GM23338 (cell line): ENCODE data around the gene ARL14.

Source experiments
- CREB1 ChIP-seq: fragments of 250-450 bp; sonication (Bioruptor Pico); IDR thresholded peaks from 2 replicates; pipeline ENCODE4 v1.5.0; 2020; ENCODE audit warnings: low read depth, mild to moderate bottlenecking, moderate library complexity
- EZH2 ChIP-seq: fragments of 200-600 bp; sonication (generic); IDR thresholded peaks from one replicate; pipeline ENCODE4 v1.8.0; 2017; ENCODE audit warnings: antibody characterized with exemption, mild to moderate bottlenecking, low read depth; ENCODE audit not compliant: unreplicated experiment
- EZH2phosphoT487 ChIP-seq: fragments of 200-600 bp; sonication (generic); IDR thresholded peaks from one replicate; pipeline ENCODE4 v1.8.1; 2018; ENCODE audit warnings: antibody characterized with exemption; ENCODE audit not compliant: unreplicated experiment
- POLR2AphosphoS5 ChIP-seq: IDR thresholded peaks from 2 replicates; pipeline ENCODE4 v1.6.1; 2016; ENCODE audit warnings: antibody characterized with exemption, low read depth
- TF ChIP-seq, protein P1 (sequence below), 2 experiments: fragments of 200-600 bp in 1 of 2; sonication (generic) in 1 of 2; conservative IDR thresholded peaks; 2 replicates each; pipeline versions ENCODE4 v1.5.1 to v1.6.1; 2016 to 2017; ENCODE audit warnings: antibody characterized with exemption in 2 of 2, low read depth in 2 of 2, mild to moderate bottlenecking in 2 of 2, moderate library complexity in 1 of 2
- TF ChIP-seq, protein P2 (sequence below): IDR thresholded peaks from one replicate; pipeline ENCODE4 v1.6.1; 2018; ENCODE audit warnings: antibody characterized with exemption; ENCODE audit not compliant: unreplicated experiment
- TF ChIP-seq, protein P3 (sequence below): IDR thresholded peaks from 2 replicates; pipeline ENCODE4 v1.6.1; 2016; ENCODE audit warnings: antibody characterized with exemption
- TF ChIP-seq, protein P4 (sequence below): fragments of 250-450 bp; sonication (Bioruptor Pico); IDR thresholded peaks from 2 replicates; pipeline ENCODE4 v1.5.0; 2020; ENCODE audit warnings: mild to moderate bottlenecking, moderate library complexity

DNA sequence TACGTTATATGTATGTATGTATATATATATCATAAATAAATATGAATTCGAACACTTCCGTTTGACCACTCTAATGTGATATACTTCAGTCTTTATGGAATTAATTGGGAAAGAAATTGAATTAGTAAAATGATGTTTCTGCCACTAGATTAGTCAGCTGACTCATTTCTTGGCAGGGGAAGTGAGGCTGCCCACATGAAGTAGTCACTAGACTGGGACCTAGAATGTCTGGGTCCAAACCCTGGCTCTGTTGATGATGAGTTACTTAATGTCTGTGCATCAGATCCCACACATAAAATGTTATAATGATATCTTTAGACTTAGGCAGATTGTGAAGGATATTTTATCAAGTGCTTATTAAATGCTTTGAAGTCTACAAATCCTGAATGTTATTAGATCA, 27.4 kb upstream of the ARL14 start:
- TF ChIP-seq, protein P1, sequence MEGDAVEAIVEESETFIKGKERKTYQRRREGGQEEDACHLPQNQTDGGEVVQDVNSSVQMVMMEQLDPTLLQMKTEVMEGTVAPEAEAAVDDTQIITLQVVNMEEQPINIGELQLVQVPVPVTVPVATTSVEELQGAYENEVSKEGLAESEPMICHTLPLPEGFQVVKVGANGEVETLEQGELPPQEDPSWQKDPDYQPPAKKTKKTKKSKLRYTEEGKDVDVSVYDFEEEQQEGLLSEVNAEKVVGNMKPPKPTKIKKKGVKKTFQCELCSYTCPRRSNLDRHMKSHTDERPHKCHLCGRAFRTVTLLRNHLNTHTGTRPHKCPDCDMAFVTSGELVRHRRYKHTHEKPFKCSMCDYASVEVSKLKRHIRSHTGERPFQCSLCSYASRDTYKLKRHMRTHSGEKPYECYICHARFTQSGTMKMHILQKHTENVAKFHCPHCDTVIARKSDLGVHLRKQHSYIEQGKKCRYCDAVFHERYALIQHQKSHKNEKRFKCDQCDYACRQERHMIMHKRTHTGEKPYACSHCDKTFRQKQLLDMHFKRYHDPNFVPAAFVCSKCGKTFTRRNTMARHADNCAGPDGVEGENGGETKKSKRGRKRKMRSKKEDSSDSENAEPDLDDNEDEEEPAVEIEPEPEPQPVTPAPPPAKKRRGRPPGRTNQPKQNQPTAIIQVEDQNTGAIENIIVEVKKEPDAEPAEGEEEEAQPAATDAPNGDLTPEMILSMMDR (conservative IDR thresholded peaks at IDR 0.05; ENCODE audit: low read depth in 2 of 2): no peak
- TF ChIP-seq CREB1 (CRISPR knock-in tag) (no peak), POLR2AphosphoS5 (no peak), EZH2 (no peak), EZH2phosphoT487 (no peak)
- TF ChIP-seq, protein P2, sequence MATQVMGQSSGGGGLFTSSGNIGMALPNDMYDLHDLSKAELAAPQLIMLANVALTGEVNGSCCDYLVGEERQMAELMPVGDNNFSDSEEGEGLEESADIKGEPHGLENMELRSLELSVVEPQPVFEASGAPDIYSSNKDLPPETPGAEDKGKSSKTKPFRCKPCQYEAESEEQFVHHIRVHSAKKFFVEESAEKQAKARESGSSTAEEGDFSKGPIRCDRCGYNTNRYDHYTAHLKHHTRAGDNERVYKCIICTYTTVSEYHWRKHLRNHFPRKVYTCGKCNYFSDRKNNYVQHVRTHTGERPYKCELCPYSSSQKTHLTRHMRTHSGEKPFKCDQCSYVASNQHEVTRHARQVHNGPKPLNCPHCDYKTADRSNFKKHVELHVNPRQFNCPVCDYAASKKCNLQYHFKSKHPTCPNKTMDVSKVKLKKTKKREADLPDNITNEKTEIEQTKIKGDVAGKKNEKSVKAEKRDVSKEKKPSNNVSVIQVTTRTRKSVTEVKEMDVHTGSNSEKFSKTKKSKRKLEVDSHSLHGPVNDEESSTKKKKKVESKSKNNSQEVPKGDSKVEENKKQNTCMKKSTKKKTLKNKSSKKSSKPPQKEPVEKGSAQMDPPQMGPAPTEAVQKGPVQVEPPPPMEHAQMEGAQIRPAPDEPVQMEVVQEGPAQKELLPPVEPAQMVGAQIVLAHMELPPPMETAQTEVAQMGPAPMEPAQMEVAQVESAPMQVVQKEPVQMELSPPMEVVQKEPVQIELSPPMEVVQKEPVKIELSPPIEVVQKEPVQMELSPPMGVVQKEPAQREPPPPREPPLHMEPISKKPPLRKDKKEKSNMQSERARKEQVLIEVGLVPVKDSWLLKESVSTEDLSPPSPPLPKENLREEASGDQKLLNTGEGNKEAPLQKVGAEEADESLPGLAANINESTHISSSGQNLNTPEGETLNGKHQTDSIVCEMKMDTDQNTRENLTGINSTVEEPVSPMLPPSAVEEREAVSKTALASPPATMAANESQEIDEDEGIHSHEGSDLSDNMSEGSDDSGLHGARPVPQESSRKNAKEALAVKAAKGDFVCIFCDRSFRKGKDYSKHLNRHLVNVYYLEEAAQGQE: no peak
- TF ChIP-seq, protein P3, sequence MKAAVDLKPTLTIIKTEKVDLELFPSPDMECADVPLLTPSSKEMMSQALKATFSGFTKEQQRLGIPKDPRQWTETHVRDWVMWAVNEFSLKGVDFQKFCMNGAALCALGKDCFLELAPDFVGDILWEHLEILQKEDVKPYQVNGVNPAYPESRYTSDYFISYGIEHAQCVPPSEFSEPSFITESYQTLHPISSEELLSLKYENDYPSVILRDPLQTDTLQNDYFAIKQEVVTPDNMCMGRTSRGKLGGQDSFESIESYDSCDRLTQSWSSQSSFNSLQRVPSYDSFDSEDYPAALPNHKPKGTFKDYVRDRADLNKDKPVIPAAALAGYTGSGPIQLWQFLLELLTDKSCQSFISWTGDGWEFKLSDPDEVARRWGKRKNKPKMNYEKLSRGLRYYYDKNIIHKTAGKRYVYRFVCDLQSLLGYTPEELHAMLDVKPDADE: no peak
- TF ChIP-seq, protein P4, sequence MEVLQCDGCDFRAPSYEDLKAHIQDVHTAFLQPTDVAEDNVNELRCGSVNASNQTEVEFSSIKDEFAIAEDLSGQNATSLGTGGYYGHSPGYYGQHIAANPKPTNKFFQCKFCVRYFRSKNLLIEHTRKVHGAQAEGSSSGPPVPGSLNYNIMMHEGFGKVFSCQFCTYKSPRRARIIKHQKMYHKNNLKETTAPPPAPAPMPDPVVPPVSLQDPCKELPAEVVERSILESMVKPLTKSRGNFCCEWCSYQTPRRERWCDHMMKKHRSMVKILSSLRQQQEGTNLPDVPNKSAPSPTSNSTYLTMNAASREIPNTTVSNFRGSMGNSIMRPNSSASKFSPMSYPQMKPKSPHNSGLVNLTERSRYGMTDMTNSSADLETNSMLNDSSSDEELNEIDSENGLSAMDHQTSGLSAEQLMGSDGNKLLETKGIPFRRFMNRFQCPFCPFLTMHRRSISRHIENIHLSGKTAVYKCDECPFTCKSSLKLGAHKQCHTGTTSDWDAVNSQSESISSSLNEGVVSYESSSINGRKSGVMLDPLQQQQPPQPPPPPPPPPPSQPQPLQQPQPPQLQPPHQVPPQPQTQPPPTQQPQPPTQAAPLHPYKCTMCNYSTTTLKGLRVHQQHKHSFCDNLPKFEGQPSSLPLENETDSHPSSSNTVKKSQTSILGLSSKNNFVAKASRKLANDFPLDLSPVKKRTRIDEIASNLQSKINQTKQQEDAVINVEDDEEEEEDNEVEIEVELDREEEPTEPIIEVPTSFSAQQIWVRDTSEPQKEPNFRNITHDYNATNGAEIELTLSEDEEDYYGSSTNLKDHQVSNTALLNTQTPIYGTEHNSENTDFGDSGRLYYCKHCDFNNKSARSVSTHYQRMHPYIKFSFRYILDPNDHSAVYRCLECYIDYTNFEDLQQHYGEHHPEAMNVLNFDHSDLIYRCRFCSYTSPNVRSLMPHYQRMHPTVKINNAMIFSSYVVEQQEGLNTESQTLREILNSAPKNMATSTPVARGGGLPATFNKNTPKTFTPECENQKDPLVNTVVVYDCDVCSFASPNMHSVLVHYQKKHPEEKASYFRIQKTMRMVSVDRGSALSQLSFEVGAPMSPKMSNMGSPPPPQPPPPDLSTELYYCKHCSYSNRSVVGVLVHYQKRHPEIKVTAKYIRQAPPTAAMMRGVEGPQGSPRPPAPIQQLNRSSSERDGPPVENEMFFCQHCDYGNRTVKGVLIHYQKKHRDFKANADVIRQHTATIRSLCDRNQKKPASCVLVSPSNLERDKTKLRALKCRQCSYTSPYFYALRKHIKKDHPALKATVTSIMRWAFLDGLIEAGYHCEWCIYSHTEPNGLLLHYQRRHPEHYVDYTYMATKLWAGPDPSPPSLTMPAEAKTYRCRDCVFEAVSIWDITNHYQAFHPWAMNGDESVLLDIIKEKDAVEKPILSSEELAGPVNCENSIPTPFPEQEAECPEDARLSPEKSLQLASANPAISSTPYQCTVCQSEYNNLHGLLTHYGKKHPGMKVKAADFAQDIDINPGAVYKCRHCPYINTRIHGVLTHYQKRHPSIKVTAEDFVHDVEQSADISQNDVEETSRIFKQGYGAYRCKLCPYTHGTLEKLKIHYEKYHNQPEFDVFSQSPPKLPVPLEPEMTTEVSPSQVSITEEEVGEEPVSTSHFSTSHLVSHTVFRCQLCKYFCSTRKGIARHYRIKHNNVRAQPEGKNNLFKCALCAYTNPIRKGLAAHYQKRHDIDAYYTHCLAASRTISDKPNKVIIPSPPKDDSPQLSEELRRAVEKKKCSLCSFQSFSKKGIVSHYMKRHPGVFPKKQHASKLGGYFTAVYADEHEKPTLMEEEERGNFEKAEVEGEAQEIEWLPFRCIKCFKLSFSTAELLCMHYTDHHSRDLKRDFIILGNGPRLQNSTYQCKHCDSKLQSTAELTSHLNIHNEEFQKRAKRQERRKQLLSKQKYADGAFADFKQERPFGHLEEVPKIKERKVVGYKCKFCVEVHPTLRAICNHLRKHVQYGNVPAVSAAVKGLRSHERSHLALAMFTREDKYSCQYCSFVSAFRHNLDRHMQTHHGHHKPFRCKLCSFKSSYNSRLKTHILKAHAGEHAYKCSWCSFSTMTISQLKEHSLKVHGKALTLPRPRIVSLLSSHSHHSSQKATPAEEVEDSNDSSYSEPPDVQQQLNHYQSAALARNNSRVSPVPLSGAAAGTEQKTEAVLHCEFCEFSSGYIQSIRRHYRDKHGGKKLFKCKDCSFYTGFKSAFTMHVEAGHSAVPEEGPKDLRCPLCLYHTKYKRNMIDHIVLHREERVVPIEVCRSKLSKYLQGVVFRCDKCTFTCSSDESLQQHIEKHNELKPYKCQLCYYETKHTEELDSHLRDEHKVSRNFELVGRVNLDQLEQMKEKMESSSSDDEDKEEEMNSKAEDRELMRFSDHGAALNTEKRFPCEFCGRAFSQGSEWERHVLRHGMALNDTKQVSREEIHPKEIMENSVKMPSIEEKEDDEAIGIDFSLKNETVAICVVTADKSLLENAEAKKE (CRISPR knock-in tag): no peak
